Neural cell (in vitro differentiated cells): ENCODE results near the gene SHMT2. TPM values are rescaled to one million over a fixed set of nuclear protein-coding genes. Genes with fewer than 3 reads are reported as not detected.

ENCODE experiments used
- H2AFZ ChIP-seq: fragments of 200-600, 300-800 bp; sonication (generic), shearing (Covaris generic); 2 replicates; pipeline ENCODE4 v1.6.0; 2014; ENCODE audit warnings: low read depth, mild to moderate bottlenecking, antibody characterized with exemption, low read length, moderate library complexity
- H3F3A ChIP-seq: fragments of 200-600 bp; shearing (Covaris generic); 2 replicates; pipeline ENCODE4 v1.6.1; 2016; ENCODE audit warnings: mild to moderate bottlenecking, moderate library complexity, mixed read lengths, antibody characterized with exemption, low read length; ENCODE audit not compliant: insufficient read depth, poor library complexity, severe bottlenecking
- H3K27ac ChIP-seq: fragments of 200-600, 300-800 bp; sonication (generic), shearing (Covaris generic); 2 replicates; pipeline ENCODE4 v1.5.1; 2014; ENCODE audit warnings: mild to moderate bottlenecking, low read length, moderate library complexity
- H3K27me3 ChIP-seq: fragments of 300-800, 200-600 bp; sonication (generic), shearing (Covaris generic); 2 replicates; pipeline ENCODE4 v1.6.0; 2014; ENCODE audit warnings: mild to moderate bottlenecking, low read depth, low read length, moderate library complexity; ENCODE audit not compliant: insufficient read depth
- H3K36me3 ChIP-seq: fragments of 300-800, 200-600 bp; sonication (generic), shearing (Covaris generic); 2 replicates; pipeline ENCODE4 v1.5.1; 2014; ENCODE audit warnings: mild to moderate bottlenecking, antibody characterized with exemption, low read length, moderate library complexity; ENCODE audit not compliant: insufficient read depth
- H3K4me2 ChIP-seq: fragments of 300-800, 200-600 bp; sonication (generic), shearing (Covaris generic); 2 replicates; pipeline ENCODE4 v1.6.0; 2014; ENCODE audit warnings: mild to moderate bottlenecking, low read length
- H3K4me3 ChIP-seq: fragments of 300-800, 200-600 bp; sonication (generic), shearing (Covaris generic); 2 replicates; pipeline ENCODE4 v1.5.1; 2014; ENCODE audit warnings: mild to moderate bottlenecking, low read length, moderate library complexity
- H3K79me2 ChIP-seq: fragments of 200-600 bp; shearing (Covaris generic); replicated peaks from 2 replicates; pipeline ENCODE4 v1.6.0; 2014; ENCODE audit warnings: mild to moderate bottlenecking, low read length, moderate library complexity; ENCODE audit not compliant: insufficient read depth
- H3K9ac ChIP-seq: fragments of 300-800, 200-600 bp; sonication (generic), shearing (Covaris generic); 2 replicates; pipeline ENCODE4 v1.6.1; 2016; ENCODE audit warnings: mild to moderate bottlenecking, low read length, mixed read lengths
- H3K9me2 ChIP-seq: fragments of 200-600 bp; shearing (Covaris generic); 2 replicates; pipeline ENCODE4 v1.6.1; 2016; ENCODE audit warnings: mild to moderate bottlenecking, low read length, mixed read lengths; ENCODE audit not compliant: insufficient read depth
- H3K9me3 ChIP-seq: fragments of 200-600, 300-800 bp; sonication (generic), shearing (Covaris generic); 2 replicates; pipeline ENCODE4 v1.6.1; 2016; ENCODE audit warnings: mild to moderate bottlenecking, mixed run types, low read length, moderate library complexity, mixed read lengths
- H4K20me1 ChIP-seq: fragments of 200-600 bp; shearing (Covaris generic); 2 replicates; pipeline ENCODE4 v1.6.1; 2016; ENCODE audit warnings: mild to moderate bottlenecking, mixed run types; ENCODE audit not compliant: insufficient read depth
- EP300 ChIP-seq: fragments of 450-650 bp; conservative IDR thresholded peaks from 2 replicates; pipeline ENCODE4 v1.6.1; 2014; ENCODE audit warnings: antibody characterized with exemption, mild to moderate bottlenecking, moderate library complexity; ENCODE audit not compliant: poor library complexity, severe bottlenecking
- EZH2 ChIP-seq: fragments of 200-600, 300-800 bp; shearing (Covaris generic), sonication (generic); IDR thresholded peaks from 2 replicates; pipeline ENCODE4 v1.6.1; 2014; ENCODE audit warnings: antibody characterized with exemption, low read length, borderline replicate concordance, mild to moderate bottlenecking; ENCODE audit not compliant: insufficient read depth, poor library complexity, severe bottlenecking
- MXI1 ChIP-seq: fragments of 450-650 bp; conservative IDR thresholded peaks from 2 replicates; pipeline ENCODE4 v1.6.1; 2014; ENCODE audit warnings: antibody characterized with exemption, mild to moderate bottlenecking; ENCODE audit not compliant: poor library complexity, severe bottlenecking
- POLR2AphosphoS5 ChIP-seq: IDR thresholded peaks from 2 replicates; pipeline ENCODE4 v1.6.1; 2012
- RAD21 ChIP-seq: fragments of 450-650 bp; conservative IDR thresholded peaks from 2 replicates; pipeline ENCODE4 v1.6.1; 2014; ENCODE audit warnings: antibody characterized with exemption, mild to moderate bottlenecking, moderate library complexity
- SMC3 ChIP-seq: fragments of 450-650 bp; conservative IDR thresholded peaks from 2 replicates; pipeline ENCODE4 v1.6.1; 2014; ENCODE audit warnings: antibody characterized with exemption, mild to moderate bottlenecking, moderate library complexity; ENCODE audit not compliant: poor library complexity
- TAF1 ChIP-seq: IDR thresholded peaks from 2 replicates; pipeline ENCODE4 v1.6.1; 2012; ENCODE audit warnings: low read depth
- polyA plus RNA-seq: library from polyadenylated mRNA; depleted of rRNA; stranded (reverse); fragments of >200 nt; gene quantifications from 2 replicates; pipeline ENCODE4 v1.2.3, GENCODE V29; 2014
- TF ChIP-seq, protein P1 (sequence below): fragments of 450-650 bp; IDR thresholded peaks from 2 replicates; pipeline ENCODE4 v1.5.1; 2014; ENCODE audit warnings: antibody characterized with exemption, mild to moderate bottlenecking, moderate library complexity; ENCODE audit not compliant: poor library complexity, severe bottlenecking
- TF ChIP-seq, protein P2 (sequence below): IDR thresholded peaks from 2 replicates; pipeline ENCODE4 v1.6.1; 2012; ENCODE audit warnings: borderline replicate concordance

The SHMT2 gene
- polyA plus RNA-seq, 1 donor from 2014 or later, result 38.2 TPM

DNA sequence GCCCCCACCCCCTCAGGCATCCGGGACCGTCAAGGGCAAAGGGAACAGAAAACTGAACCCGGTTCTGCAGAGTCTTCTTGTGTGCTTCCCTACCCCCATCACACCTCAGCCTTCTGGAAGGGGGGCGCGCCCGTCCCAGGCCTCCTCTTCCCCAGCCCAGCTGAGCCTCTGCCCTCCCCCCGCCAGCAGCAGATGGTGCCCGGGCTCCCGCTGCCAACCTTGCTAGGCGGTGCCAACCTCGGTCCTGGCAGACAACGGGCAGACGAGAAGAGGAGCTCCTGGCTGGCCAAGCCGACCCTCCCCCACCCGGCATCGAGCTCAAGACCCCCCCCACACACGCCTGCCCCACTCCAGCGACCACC lies 12.8 kb downstream of the SHMT2 start:
- Histone ChIP-seq H3K9ac (peak overlapping the region; percentile 98), H3K9me3 (no peaks in the 10 kb centered on the region), H3K79me2 (no peaks in the 10 kb centered on the region), H3K9me2 (no peaks in the 10 kb centered on the region), H3K4me3 (peak overlapping the region; percentile 79), H3K36me3 (no peaks in the 10 kb centered on the region), H2AFZ (no peak overlapping the region), H4K20me1 (no peaks in the 10 kb centered on the region), H3K27ac (no peak overlapping the region), H3K4me2 (peak overlapping the region; percentile 65), H3K27me3 (peaks cover 58% of the 10 kb centered on the region), H3F3A (no peaks in the 10 kb centered on the region)
- TF ChIP-seq TAF1 (no peak), SMC3 (no peak), POLR2AphosphoS5 (no peak), EZH2 (no peak), RAD21 (no peak), EP300 (no peak), MXI1 (no peak)
- TF ChIP-seq, protein P1, sequence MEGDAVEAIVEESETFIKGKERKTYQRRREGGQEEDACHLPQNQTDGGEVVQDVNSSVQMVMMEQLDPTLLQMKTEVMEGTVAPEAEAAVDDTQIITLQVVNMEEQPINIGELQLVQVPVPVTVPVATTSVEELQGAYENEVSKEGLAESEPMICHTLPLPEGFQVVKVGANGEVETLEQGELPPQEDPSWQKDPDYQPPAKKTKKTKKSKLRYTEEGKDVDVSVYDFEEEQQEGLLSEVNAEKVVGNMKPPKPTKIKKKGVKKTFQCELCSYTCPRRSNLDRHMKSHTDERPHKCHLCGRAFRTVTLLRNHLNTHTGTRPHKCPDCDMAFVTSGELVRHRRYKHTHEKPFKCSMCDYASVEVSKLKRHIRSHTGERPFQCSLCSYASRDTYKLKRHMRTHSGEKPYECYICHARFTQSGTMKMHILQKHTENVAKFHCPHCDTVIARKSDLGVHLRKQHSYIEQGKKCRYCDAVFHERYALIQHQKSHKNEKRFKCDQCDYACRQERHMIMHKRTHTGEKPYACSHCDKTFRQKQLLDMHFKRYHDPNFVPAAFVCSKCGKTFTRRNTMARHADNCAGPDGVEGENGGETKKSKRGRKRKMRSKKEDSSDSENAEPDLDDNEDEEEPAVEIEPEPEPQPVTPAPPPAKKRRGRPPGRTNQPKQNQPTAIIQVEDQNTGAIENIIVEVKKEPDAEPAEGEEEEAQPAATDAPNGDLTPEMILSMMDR, result no peak
- TF ChIP-seq, protein P2, sequence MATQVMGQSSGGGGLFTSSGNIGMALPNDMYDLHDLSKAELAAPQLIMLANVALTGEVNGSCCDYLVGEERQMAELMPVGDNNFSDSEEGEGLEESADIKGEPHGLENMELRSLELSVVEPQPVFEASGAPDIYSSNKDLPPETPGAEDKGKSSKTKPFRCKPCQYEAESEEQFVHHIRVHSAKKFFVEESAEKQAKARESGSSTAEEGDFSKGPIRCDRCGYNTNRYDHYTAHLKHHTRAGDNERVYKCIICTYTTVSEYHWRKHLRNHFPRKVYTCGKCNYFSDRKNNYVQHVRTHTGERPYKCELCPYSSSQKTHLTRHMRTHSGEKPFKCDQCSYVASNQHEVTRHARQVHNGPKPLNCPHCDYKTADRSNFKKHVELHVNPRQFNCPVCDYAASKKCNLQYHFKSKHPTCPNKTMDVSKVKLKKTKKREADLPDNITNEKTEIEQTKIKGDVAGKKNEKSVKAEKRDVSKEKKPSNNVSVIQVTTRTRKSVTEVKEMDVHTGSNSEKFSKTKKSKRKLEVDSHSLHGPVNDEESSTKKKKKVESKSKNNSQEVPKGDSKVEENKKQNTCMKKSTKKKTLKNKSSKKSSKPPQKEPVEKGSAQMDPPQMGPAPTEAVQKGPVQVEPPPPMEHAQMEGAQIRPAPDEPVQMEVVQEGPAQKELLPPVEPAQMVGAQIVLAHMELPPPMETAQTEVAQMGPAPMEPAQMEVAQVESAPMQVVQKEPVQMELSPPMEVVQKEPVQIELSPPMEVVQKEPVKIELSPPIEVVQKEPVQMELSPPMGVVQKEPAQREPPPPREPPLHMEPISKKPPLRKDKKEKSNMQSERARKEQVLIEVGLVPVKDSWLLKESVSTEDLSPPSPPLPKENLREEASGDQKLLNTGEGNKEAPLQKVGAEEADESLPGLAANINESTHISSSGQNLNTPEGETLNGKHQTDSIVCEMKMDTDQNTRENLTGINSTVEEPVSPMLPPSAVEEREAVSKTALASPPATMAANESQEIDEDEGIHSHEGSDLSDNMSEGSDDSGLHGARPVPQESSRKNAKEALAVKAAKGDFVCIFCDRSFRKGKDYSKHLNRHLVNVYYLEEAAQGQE, result no peak

DNA sequence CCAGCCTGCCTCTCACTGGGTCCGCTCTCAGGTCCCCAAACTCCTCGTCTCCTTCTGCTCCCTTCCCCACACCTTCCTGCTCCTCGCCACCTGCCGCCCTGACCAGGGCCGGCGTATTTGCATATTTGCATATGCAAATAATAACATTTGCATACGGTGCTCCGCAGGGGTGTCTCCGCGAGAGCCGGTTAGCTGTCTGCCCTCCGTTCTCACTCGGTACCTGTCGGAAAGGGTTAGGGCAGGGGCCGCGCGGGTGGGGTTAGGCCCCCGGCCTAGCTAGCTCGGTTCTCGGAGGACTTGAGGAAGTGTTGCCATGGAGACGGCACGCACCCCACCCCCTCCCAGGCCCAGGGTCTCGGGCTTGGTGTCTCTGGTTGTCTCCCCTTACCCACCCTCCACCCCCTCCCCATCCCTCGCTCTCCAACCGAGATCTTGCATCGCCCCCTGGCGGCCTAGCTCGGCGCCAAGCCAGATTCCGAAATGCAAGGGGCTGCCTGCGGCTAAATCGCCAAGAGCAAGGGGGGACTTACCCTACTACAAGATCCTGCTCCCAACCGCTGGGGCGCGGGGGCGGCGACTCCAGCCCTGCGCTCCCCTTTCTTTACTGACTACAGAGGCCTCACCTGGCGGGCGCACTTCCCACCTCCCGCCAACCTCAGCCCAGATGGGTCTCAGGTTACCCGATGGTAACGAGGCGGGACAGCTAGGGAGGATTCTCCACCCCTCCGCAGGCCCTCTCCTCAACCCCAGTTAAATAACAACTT lies 13.4 kb downstream of the SHMT2 start:
- Histone ChIP-seq H3K79me2 (no peaks in the 10 kb centered on the region), H3K27ac (no peak overlapping the region), H4K20me1 (no peaks in the 10 kb centered on the region), H3K36me3 (no peaks in the 10 kb centered on the region), H3K27me3 (peaks cover 52% of the 10 kb centered on the region), H3K4me3 (peak overlapping the region; percentile 79), H2AFZ (no peak overlapping the region), H3K9me3 (no peaks in the 10 kb centered on the region), H3F3A (no peaks in the 10 kb centered on the region), H3K4me2 (peak overlapping the region; percentile 65), H3K9ac (peak overlapping the region; percentile 98), H3K9me2 (no peaks in the 10 kb centered on the region)
- TF ChIP-seq, protein P1, result peak; percentile 74
- TF ChIP-seq SMC3, result peak; percentile 70
- TF ChIP-seq RAD21, result peak; percentile 75
- TF ChIP-seq POLR2AphosphoS5, result peak; percentile 3
- TF ChIP-seq, protein P2, result no peak
